Raji (cell line): ENCODE results near the gene ACVRL1.

Source experiments
- POLR2A ChIP-seq: IDR thresholded peaks from 2 replicates; pipeline ENCODE4 v1.6.1; 2011; ENCODE audit warnings: low read depth, low read length, control low read depth; ENCODE audit not compliant: insufficient read depth

The ACVRL1 gene

DNA sequence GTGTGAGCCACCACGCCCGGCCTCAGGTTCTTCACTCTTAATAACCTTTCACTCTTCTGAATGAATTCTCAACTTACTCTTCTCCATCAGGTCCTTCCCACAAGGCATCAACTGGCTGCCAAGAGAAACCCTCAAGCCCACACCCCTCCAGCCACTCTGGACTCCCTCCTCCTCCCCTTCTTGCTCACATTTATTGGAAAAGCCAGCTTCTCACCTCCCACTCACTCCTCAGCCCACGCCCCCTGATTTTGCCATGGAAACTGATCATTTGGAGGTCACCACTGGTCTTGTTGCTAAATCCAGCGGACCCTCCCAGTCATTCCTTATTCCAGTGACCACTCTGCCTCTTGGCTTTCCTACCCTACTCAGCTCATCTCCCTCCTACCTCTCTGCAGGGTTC lies 26.8 kb downstream of the ACVRL1 start:
- no peak for TF ChIP-seq POLR2A

GRCh38 chr12:51937926-51938325 lies 30.6 kb downstream of the ACVRL1 start:
- no peak for TF ChIP-seq POLR2A

- no peak for TF ChIP-seq POLR2A
These were observed 31.4 kb downstream of the ACVRL1 start for GRCh38 chr12:51938726-51939125.

DNA sequence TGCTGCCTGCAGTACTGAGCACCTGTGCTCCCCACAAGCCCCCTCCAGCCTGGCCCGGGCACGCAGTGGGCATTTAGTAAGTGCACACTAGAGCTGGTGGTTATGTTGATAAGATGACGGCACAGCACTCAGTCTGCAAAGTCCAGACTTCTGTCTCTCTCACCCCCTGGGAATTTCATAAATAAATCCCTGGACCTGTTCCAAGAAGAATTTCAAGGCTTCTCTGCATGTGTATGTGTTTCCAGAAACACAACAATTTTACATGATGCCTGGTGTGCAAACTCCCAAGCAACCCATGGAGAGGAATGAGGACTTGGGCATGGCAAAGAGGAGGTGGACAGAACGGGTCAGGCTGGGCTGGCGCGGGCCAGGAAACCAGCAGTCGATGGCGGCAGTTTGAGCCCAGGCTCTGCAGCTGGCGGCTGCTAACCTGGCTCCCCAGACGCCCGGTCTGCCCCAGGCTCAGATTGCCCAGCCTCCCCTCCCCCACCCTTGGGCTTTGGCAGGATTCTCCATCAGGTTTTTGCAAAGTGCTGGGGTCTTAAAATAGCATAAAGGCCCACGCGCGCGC lies 33.8 kb downstream of the ACVRL1 start:
- TF ChIP-seq POLR2A = no peak

DNA sequence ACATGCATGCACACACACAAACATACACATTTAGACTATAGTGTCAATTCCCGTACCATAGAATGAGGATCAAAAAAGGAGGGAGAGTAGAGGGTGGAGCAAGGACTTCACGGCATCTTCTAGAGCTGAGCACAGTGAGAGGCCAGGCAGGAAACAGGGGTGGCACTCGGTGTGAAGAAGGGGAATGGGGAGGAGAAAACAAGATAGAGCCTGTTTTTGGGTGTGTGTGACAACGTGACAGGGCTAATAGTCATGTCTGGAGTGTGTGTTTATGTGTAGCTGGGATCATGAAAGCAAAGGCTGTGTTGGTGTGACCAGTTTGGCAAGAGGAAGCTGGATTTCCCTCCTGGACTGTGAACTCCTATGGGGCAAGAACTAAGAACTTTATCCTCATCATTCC lies 34.3 kb downstream of the ACVRL1 start:
- TF ChIP-seq POLR2A = no peak

DNA sequence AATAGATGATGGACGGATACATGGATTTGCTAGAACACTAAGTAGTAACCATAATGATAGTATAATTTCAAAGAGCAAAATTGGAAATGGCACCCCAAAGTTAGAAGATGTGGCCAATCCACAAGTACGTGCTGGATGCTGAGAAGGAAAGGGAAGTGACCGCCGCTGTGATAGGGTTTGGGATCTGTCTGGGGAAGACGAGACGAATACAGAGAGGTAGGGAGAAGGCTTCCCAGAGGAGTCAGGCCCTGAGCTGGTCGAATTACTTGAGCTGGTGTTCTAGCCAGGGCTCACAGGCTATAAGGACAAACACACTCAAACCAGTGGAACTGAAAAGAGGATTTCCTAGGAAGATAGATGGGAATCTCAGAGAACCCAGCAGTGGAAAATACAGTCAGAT lies 34.8 kb downstream of the ACVRL1 start:
- no peak for TF ChIP-seq POLR2A

DNA sequence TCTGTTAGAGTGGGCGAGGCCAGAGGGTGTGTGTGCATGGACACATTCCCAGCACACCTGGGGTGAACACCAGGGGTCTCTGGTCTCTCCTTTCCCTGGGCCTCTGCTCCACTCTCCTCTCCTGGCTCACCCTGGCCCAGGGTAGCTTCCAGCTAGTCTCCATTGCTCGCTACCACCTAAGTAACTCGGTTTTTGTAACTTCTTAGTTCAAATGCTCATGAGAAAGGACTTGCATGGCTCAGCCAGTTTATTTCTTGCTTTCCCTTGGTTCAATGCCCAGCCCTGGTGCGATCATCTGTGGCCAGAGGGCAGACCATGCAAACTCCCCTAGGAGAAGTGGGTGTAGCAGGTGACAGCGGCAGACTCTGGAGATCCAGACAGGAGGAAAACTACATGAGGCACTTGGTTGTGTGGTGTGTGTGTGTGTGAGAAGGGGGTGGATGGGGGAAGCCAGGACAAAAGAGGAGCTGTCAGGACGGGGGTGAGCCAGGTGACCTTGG lies 35.2 kb downstream of the ACVRL1 start:
- no peak for TF ChIP-seq POLR2A

DNA sequence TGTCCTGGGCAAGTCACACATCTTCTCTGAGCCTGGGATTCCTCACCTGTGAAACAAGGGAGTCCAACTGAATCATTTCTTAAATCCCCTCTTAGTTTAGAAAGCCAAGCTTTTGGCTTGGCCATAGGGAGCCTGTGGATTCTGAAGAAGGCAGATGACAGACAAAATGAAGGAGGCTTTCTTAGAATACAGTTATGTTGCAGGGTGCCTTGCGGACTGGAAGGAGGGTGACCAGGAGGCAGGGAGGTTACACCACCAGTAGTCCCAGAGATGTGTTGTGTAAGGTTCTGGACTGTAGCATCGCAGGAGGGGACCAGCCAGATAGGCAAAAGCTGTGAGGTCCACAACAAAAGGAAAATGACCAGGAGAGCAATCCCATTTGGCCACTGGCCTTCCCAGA lies 36.0 kb downstream of the ACVRL1 start:
- no peak for TF ChIP-seq POLR2A

DNA sequence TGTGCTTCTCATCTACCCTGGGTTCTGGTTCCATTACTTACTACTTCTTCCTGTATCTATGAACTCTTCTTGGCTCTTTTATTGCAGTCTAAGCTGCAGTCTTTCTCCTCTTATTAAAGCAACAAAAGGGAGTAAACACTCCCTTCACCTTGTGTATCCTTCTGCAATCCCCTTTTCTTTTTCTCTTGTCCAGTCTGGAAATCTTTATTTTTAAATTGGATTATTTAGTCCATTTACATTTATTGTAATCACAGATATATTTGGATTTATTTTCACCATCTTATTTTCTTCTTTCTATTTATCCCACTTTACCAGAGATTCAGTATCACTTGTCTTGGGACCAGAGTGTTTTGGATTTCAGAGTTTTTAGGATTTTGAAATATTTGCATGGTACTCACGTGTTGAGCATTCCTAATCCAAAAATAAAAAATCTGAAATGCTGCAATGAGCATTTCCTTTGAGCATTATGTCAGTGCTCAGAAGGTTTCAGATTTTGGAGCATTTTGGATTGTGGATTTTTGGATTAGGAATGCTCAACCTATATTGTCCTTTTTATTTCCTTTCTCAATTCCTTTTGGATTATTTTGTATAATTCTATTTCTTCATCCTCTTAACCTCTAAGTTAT lies 37.4 kb downstream of the ACVRL1 start:
- no peak for TF ChIP-seq POLR2A

GRCh38 chr12:51947246-51947996 lies 40.1 kb downstream of the ACVRL1 start:
- no peak for TF ChIP-seq POLR2A

- no peak for TF ChIP-seq POLR2A
These were observed 40.8 kb downstream of the ACVRL1 start for GRCh38 chr12:51948066-51948465.

GRCh38 chr12:51949342-51950030 lies 42.2 kb downstream of the ACVRL1 start:
- TF ChIP-seq POLR2A = no peak

DNA sequence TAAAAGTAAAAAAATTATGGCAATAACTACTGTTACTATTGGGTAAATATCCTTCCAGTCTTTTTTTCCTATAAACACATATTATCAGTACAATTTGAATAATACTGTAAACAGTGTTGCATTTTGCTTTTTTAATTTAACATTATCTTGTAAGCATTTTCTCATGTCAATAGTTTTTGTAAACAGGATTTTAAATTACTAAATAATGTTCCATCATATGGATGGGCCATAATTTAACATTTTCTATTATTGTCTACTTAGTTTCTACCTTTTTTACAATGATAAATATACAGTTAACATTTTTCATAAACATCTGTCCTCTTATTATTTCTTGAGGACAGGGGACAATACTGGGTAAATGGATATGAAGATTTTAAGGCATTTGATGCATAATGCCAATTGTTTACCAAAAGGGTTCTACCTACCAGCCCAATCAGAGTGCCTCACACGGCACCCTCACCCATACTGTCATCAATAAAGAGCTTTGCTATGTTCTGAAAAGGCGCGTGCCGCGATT lies 43.4 kb downstream of the ACVRL1 start:
- TF ChIP-seq POLR2A = no peak

DNA sequence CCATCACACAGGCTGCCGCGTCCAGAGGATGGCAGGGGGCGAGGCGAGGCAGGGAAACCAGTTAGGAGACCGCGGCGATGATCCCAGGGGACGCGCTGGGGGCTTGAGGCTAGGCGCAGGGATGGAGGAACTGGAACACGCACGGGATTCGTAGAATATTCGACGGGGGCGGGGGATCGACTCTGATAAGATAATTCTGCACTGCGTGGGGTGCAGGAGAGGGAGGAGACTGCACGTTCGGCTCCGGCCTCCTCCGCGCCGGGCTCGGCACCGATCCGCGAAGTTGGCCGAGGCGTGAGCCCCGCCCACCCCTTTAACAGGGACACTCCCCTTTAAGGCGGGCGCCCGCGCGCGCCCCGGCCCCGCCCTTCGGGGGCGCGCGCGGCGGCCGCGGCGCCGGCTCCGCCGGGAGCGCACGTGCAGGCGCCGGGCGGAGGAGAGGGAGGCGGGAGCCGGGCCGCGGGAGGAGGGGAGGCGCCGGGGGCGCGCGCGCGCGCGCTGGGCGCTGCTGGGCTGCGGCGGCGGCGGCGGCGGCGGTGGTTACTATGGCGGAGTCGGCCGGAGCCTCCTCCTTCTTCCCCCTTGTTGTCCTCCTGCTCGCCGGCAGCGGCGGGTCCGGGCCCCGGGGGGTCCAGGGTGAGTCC lies 44.0 kb downstream of the ACVRL1 start, which contains the start of gene ACVR1B:
TSS of gene ACVR1B (plus strand) at position 501 of the 644 bp plus-strand sequence. CDS start at position 546, 45 bp downstream.
- TF ChIP-seq POLR2A = peak; percentile 40; the same call in 1 of the 2 replicates

DNA sequence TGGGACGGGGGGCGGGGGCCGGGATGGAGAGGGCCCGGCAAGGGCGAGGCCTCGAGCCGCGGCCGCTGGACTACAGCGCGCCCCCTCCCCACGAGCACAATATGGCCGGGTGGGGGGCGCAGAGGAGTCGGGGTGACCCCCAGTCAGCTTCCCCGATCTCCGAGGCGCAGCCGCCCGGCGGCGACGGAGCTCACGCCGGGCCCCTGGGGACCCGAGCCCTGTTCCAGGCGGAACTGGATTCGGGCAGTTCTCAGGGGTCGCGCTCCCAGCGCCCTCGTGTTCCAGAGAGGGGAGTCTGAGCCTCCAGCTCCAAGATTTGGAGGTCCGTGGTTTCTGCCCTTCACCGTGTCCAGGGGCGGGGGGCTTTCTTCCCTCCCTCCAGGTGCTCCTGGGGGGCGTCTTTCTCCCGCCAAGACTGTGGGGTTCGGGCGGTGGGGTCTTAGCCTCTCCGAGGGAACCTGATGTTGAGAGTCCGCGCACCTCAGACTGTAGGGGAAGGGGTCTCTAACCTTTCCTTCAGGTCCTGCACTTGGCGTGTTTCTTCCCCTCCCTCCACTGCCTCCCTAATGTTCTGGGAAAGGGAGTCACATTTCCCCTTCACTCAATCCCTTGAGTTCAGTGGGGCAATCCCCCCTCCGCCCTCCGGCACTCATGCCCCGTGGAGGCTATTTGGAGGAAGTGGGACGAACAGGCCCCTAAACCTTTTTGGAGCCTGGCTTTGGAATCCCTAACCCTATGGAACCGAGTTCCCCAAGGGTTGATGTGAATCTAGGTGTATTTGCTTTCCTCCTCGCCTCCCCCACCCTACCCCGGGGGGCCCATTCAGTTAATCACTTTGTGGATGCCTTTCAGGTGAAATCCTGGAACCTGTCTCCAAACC lies 44.8 kb downstream of the ACVRL1 start:
- no peak for TF ChIP-seq POLR2A
